HepG2 (cell line): ENCODE data around the gene TTC23L.

ENCODE experiments used
- EZH2 ChIP-seq: conservative IDR thresholded peaks from 2 replicates; pipeline ENCODE4 v1.6.1; 2012; ENCODE audit warnings: mild to moderate bottlenecking, low read depth, low read length, moderate library complexity
- MTF2 ChIP-seq: sonication (generic); formaldehyde crosslinking; IDR thresholded peaks from 2 replicates; pipeline ENCODE4 v1.5.0; 2020; ENCODE audit warnings: missing genetic modification reagents, borderline replicate concordance
- NFYB ChIP-seq: sonication (generic); formaldehyde crosslinking; IDR thresholded peaks from 2 replicates; pipeline ENCODE4 v1.4.0; 2020; ENCODE audit warnings: missing genetic modification reagents
- ZFY ChIP-seq: sonication (generic); formaldehyde crosslinking; IDR thresholded peaks from 2 replicates; pipeline ENCODE4 v1.4.0; 2020; ENCODE audit warnings: missing genetic modification reagents
- ZFYVE20 ChIP-seq: sonication (generic); formaldehyde crosslinking; IDR thresholded peaks from 2 replicates; pipeline ENCODE4 v1.8.0; 2023; ENCODE audit warnings: low read depth, mild to moderate bottlenecking, moderate library complexity, missing genetic modification reagents, borderline replicate concordance
- ZKSCAN1 ChIP-seq: fragments of 150-350 bp; IDR thresholded peaks from 2 replicates; pipeline ENCODE4 v1.6.1; 2014; ENCODE audit warnings: low read length
- ZNF274 ChIP-seq: sonication (generic); formaldehyde crosslinking; IDR thresholded peaks from 2 replicates; pipeline ENCODE4 v1.5.1; 2020; ENCODE audit warnings: mild to moderate bottlenecking, missing genetic modification reagents
- ZNF841 ChIP-seq: sonication (generic); formaldehyde crosslinking; IDR thresholded peaks from 2 replicates; pipeline ENCODE4 v1.8.1; 2023; ENCODE audit warnings: missing genetic modification reagents, borderline replicate concordance
- TF ChIP-seq, protein P1 (sequence below): sonication (generic); formaldehyde crosslinking; IDR thresholded peaks from 2 replicates; pipeline ENCODE4 v1.4.0; 2020; ENCODE audit warnings: low read depth, mild to moderate bottlenecking, missing genetic modification reagents
- TF ChIP-seq, protein P2 (sequence below): fragments of 450-650 bp; IDR thresholded peaks from 2 replicates; pipeline ENCODE4 v1.6.1; 2016

DNA sequence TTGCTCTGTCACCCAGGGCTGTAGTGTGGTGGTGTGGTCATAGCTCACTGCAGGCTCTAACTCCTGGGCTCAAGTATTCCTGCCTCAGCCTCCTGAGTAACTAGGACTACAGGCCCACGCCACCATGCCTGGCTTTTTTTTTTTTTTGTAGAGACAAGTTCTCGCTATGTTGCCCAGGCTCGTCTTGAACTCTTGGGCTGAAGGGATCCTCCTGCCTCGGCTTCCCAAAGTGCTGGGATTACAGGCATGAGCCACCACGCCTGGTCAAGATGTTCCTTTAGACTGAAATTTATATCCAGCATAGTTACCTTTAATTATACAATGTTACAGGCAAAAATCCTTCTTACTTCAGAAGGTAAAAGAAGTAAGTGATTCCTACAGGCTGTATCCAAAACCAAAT lies 88.8 kb downstream of the TTC23L start:
- no peak for TF ChIP-seq NFYB (CRISPR knock-in tag)
- TF ChIP-seq EZH2 = no peak
- no peak for TF ChIP-seq ZKSCAN1
- TF ChIP-seq, protein P1, sequence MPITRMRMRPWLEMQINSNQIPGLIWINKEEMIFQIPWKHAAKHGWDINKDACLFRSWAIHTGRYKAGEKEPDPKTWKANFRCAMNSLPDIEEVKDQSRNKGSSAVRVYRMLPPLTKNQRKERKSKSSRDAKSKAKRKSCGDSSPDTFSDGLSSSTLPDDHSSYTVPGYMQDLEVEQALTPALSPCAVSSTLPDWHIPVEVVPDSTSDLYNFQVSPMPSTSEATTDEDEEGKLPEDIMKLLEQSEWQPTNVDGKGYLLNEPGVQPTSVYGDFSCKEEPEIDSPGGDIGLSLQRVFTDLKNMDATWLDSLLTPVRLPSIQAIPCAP (CRISPR knock-in tag) = no peak
- no peak for TF ChIP-seq ZFY (CRISPR knock-in tag)
- TF ChIP-seq MTF2 (CRISPR knock-in tag) = no peak
- no peak for TF ChIP-seq ZNF274 (CRISPR knock-in tag)
- TF ChIP-seq, protein P2, sequence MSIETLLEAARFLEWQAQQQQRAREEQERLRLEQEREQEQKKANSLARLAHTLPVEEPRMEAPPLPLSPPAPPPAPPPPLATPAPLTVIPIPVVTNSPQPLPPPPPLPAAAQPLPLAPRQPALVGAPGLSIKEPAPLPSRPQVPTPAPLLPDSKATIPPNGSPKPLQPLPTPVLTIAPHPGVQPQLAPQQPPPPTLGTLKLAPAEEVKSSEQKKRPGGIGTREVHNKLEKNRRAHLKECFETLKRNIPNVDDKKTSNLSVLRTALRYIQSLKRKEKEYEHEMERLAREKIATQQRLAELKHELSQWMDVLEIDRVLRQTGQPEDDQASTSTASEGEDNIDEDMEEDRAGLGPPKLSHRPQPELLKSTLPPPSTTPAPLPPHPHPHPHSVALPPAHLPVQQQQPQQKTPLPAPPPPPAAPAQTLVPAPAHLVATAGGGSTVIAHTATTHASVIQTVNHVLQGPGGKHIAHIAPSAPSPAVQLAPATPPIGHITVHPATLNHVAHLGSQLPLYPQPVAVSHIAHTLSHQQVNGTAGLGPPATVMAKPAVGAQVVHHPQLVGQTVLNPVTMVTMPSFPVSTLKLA = no peak
- no peak for TF ChIP-seq ZNF841
- TF ChIP-seq ZFYVE20 (CRISPR knock-in tag) = no peak
